Measurements from ENCODE around the gene SLC7A9.
"Not testable (repeated sequence)": the region's sequence is repeated elsewhere in the genome, so short reads cannot be mapped to it uniquely, and the experiment has no call there.

SLC7A9 gene

GRCh38 chr19:32885255-32885654 lies 15.7 kb upstream of the SLC7A9 start:
- not testable (repeated sequence) for DNase-seq (ENCODE audit: low read depth in 2 of 2)

GRCh38 chr19:32881766-32882165 lies 12.2 kb upstream of the SLC7A9 start:
- DNase-seq (ENCODE audit: low read depth in 2 of 2): no peak

GRCh38 chr19:32880622-32881021 lies 11.1 kb upstream of the SLC7A9 start:
- no peak for DNase-seq (ENCODE audit: low read depth in 2 of 2)

GRCh38 chr19:32879741-32880140 lies 10.2 kb upstream of the SLC7A9 start:
- no peak for DNase-seq (ENCODE audit: low read depth in 2 of 2)

- no peak for DNase-seq (ENCODE audit: low read depth in 2 of 2)
These were observed 9.4 kb upstream of the SLC7A9 start for GRCh38 chr19:32878988-32879387.

- DNase-seq (ENCODE audit: low read depth in 2 of 2): no peak
These were observed 8.6 kb upstream of the SLC7A9 start for GRCh38 chr19:32877977-32878745.

GRCh38 chr19:32877323-32877912 lies 7.9 kb upstream of the SLC7A9 start:
- DNase-seq (ENCODE audit: low read depth in 2 of 2): no peak

- DNase-seq (ENCODE audit: low read depth in 2 of 2): no peak
These were observed 7.3 kb upstream of the SLC7A9 start for GRCh38 chr19:32876919-32877285.

- DNase-seq (ENCODE audit: low read depth in 2 of 2): no peak
These were observed 6.8 kb upstream of the SLC7A9 start for GRCh38 chr19:32876236-32876918.

- no peak for DNase-seq (ENCODE audit: low read depth in 2 of 2)
These were observed 5.9 kb upstream of the SLC7A9 start for GRCh38 chr19:32875428-32875827.

- no peak for DNase-seq (ENCODE audit: low read depth in 2 of 2)
These were observed 5.0 kb upstream of the SLC7A9 start for GRCh38 chr19:32874605-32875004.

- DNase-seq (ENCODE audit: low read depth in 2 of 2): no peak
These were observed 3.8 kb upstream of the SLC7A9 start for GRCh38 chr19:32873247-32873959.

- DNase-seq (ENCODE audit: low read depth in 2 of 2): no peak
These were observed 2.8 kb upstream of the SLC7A9 start for GRCh38 chr19:32872391-32872790.

- no peak for DNase-seq (ENCODE audit: low read depth in 2 of 2)
These were observed 1.4 kb upstream of the SLC7A9 start for GRCh38 chr19:32870981-32871451.

- no peak for DNase-seq (ENCODE audit: low read depth in 2 of 2)
These were observed 503 bp upstream of the SLC7A9 start for GRCh38 chr19:32869966-32870573.

GRCh38 chr19:32868206-32868950 lies 1.2 kb downstream of the SLC7A9 start:
- no peak for DNase-seq (ENCODE audit: low read depth in 2 of 2)

GRCh38 chr19:32867436-32867835 lies 2.1 kb downstream of the SLC7A9 start:
- not testable (repeated sequence) for DNase-seq (ENCODE audit: low read depth in 2 of 2)

- no peak for DNase-seq (ENCODE audit: low read depth in 2 of 2)
These were observed 2.9 kb downstream of the SLC7A9 start for GRCh38 chr19:32866564-32867265.

- no peak for DNase-seq (ENCODE audit: low read depth in 2 of 2)
These were observed 3.5 kb downstream of the SLC7A9 start for GRCh38 chr19:32866061-32866460.

- no peak for DNase-seq (ENCODE audit: low read depth in 2 of 2)
These were observed 4.2 kb downstream of the SLC7A9 start for GRCh38 chr19:32865326-32865725.

Data from activated CD8-positive, alpha-beta memory T cell treated with anti-CD3 and anti-CD28 coated beads for 4 hours (primary cell).